Activated CD8-positive, alpha-beta T cell treated with anti-CD3 and anti-CD28 coated beads for 36 hours (primary cell): ENCODE results near the gene PDHX. TPM values are rescaled to one million over a fixed set of nuclear protein-coding genes. Genes with fewer than 3 reads are reported as not detected.

Experiments used
- ATAC-seq: fragments of 200-7000 bp; cut with Tn5 transposase; one replicate; pipeline ENCODE4 v1.10.0; 2021; ENCODE audit warnings: mild to moderate bottlenecking, moderate library complexity
- CTCF ChIA-PET: fragments of 350-600 bp; sonication (Branson Sonifier 250); formaldehyde crosslinking; loops from one replicate; lab custom pipeline; 2021; ENCODE audit warnings: antibody characterized with exemption; lab: Charles Lee
- POLR2A ChIA-PET: fragments of 350-600 bp; sonication (Branson Sonifier 250); formaldehyde crosslinking; loops from one replicate; lab custom pipeline; 2021; ENCODE audit warnings: antibody characterized with exemption; lab: Charles Lee
- DNase-seq: peaks from one replicate; pipeline ENCODE4 v3.0.0-alpha.2; 2020
- H3K27ac Mint-ChIP-seq: one replicate; pipeline ENCODE4 v1.8.0; 2021; ENCODE audit warnings: mild to moderate bottlenecking, mixed read lengths
- H3K27me3 Mint-ChIP-seq: one replicate; pipeline ENCODE4 v1.8.0; 2021; ENCODE audit warnings: mixed read lengths
- H3K36me3 Mint-ChIP-seq: one replicate; pipeline ENCODE4 v1.8.0; 2021; ENCODE audit warnings: low read depth, mixed read lengths
- H3K4me1 Mint-ChIP-seq: one replicate; pipeline ENCODE4 v1.8.0; 2021; ENCODE audit warnings: low read depth, mixed read lengths
- H3K4me3 Mint-ChIP-seq: one replicate; pipeline ENCODE4 v1.8.0; 2021; ENCODE audit warnings: mild to moderate bottlenecking, moderate library complexity, mixed read lengths
- H3K9me3 Mint-ChIP-seq: one replicate; pipeline ENCODE4 v1.8.0; 2021; ENCODE audit warnings: mixed read lengths
- intact Hi-C: fragments of 100-400 bp; cut with micrococcal nuclease; formaldehyde crosslinking; loops from one replicate; pipeline ENCODE4 v1.10.0; 2022
- total RNA-seq, 2 experiments: library from RNA; stranded (reverse); gene quantifications; one replicate each; pipeline ENCODE4 v1.2.3, GENCODE V29; 2021
- TF ChIP-seq, protein P1 (sequence below): fragments of 200-600 bp; IDR thresholded peaks from one replicate; pipeline ENCODE4 v1.8.0; 2022; ENCODE audit warnings: antibody characterized with exemption, mild to moderate bottlenecking

PDHX gene
- 10 to 100 TPM; 37.1 to 37.4 TPM for total RNA-seq

DNA sequence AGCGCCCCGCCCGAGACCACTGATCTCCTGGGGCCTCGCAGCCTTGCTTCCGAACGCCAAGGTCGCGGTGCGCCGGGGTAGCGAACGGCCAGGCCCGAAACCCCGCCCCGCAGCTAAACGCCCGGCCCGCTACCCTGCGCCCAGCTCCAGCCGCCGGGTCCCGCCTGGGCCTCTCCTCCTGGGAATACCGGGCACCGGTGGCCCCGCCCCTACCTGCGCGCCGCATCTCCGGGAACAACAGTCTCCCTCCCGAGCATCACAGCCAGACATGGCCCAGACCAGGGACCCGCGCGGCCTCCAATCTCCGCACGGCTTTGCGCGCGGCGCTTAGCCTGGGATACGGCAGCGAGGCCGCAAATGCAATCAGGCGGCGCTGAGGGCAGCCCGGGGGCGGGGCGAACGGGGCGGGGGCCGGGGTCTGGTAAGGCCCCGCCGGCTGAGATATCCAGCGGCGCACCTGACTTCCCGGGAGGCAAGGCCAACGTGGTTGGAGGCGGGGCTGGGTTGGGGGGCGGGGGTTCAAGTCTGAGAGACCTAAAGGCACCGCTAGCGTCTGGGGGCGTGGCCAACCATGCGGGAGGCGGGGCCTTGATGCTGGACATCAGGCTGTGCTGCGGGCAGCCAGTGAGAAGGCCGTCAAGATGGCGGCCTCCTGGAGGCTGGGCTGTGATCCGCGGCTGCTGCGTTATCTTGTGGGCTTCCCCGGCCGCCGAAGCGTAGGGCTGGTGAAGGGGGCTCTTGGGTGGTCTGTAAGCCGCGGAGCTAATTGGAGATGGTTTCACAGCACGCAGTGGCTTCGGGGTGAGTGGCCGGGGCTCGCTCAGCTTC lies at the start of gene PDHX, which contains the start of gene APIP:
Gene PDHX (plus strand): TSS at position 604 of the 828 bp plus-strand sequence. CDS start 38 bp downstream, at position 642.
Gene APIP (minus strand): TSS at position 365 of the 828 bp plus-strand sequence. CDS start 95 bp downstream, at position 270.
- Mint-ChIP-seq H3K4me3 (peak within 1 kb of the TSS; percentile 79), H3K9me3 (no peaks in the 10 kb centered on the region), H3K27ac (peak within 1 kb of the TSS; percentile 89), H3K27me3 (no peaks in the 10 kb centered on the region), H3K36me3 (peaks cover 12% of the 10 kb centered on the region), H3K4me1 (peaks cover 37% of the 10 kb centered on the region)
- ChIA-PET POLR2A (interaction anchor here (0.7 to 1.3 kb wide), 4 partner anchors 9 to 423 kb away, joined by 3 read pairs; no protein-coding TSS in a partner anchor), CTCF (interaction anchor here (1.2 to 1.7 kb wide), 4 partner anchors 9 to 330 kb away, joined by 3 to 10 read pairs (median 6); no protein-coding TSS in a partner anchor)
- ATAC-seq: peak; percentile 96
- TF ChIP-seq, protein P1, sequence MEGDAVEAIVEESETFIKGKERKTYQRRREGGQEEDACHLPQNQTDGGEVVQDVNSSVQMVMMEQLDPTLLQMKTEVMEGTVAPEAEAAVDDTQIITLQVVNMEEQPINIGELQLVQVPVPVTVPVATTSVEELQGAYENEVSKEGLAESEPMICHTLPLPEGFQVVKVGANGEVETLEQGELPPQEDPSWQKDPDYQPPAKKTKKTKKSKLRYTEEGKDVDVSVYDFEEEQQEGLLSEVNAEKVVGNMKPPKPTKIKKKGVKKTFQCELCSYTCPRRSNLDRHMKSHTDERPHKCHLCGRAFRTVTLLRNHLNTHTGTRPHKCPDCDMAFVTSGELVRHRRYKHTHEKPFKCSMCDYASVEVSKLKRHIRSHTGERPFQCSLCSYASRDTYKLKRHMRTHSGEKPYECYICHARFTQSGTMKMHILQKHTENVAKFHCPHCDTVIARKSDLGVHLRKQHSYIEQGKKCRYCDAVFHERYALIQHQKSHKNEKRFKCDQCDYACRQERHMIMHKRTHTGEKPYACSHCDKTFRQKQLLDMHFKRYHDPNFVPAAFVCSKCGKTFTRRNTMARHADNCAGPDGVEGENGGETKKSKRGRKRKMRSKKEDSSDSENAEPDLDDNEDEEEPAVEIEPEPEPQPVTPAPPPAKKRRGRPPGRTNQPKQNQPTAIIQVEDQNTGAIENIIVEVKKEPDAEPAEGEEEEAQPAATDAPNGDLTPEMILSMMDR: no peak
- intact Hi-C loops: loop anchor here (5.0 kb wide), 1 partner anchor 251 kb away; no protein-coding TSS in a partner anchor
- DNase-seq: peak; percentile 99

DNA sequence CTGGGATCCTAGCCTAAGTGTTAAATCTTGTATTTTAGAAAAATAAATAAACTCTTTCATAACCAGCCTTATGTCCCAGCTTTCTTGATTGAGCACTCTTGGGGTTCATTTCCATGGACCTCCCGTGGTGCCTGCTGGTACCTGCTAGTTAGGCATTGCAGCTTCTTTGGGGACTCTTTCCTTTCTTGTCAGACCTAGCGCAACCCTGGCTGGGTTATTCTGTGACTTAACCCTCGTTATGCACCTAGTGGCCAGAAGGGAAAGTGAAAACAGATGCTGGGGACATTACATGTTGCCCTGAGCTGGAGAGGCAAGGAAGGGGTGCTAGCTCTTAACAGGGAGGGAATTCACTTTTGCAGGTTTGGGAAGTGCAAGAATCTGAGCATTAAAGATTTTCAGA lies 47.0 kb upstream of the PDHX start:
- ATAC-seq: no peak
- no peak overlapping the region for H3K4me3 Mint-ChIP-seq
- CTCF ChIA-PET: interaction anchor here (0.8 to 1.1 kb wide), 3 partner anchors 10 to 324 kb away, joined by 3 to 4 read pairs (median 3); no protein-coding TSS in a partner anchor
- TF ChIP-seq, protein P1: no peak
- intact Hi-C loops: no loop called here
- no peak overlapping the region for H3K27ac Mint-ChIP-seq
- DNase-seq: no peak
- H3K4me1 Mint-ChIP-seq: no peaks in the 10 kb centered on the region
- no peaks in the 10 kb centered on the region for H3K36me3 Mint-ChIP-seq
- H3K9me3 Mint-ChIP-seq: no peaks in the 10 kb centered on the region
- POLR2A ChIA-PET: no interaction called here
- no peaks in the 10 kb centered on the region for H3K27me3 Mint-ChIP-seq

DNA sequence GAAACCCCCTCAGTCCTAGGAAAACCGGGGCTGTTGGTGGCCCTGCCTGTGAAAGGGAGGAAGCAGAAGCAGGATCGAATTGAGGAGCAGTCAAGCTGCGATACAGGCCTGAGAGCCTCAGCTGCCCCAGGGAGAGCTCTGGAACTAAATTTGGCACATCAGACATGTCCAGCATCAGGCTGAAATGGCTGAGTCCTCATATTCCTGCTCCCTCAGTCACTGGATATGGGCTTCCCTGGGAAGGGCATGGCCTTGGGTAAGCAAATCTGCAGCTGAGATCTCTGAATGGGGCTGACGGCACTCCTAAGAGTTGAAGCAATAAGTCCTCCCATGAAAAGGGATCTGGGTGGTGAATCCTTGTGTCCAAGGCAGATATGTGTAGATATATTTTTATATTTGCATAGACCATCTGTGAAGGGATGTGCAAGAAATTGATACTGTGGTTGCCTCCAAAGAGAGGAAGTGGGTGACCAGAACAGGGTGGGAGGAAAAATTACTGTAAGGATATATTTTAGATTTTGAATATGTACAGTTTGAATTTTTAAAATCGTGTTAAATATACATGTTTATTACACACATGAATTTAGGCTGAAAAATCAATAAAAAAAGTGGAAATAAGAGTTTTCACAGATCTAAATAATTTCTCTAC lies 45.7 kb upstream of the PDHX start:
- no peak for DNase-seq
- TF ChIP-seq, protein P1: no peak
- ATAC-seq: no peak
- Mint-ChIP-seq H3K27ac (no peak overlapping the region), H3K4me1 (no peaks in the 10 kb centered on the region), H3K27me3 (no peaks in the 10 kb centered on the region), H3K4me3 (no peak overlapping the region), H3K9me3 (no peaks in the 10 kb centered on the region), H3K36me3 (no peaks in the 10 kb centered on the region)
- ChIA-PET POLR2A (no interaction called here), CTCF (interaction anchor here (1.1 kb wide), 1 partner anchor 285 kb away, joined by 3 read pairs; no protein-coding TSS in a partner anchor)
- intact Hi-C loops: no loop called here

DNA sequence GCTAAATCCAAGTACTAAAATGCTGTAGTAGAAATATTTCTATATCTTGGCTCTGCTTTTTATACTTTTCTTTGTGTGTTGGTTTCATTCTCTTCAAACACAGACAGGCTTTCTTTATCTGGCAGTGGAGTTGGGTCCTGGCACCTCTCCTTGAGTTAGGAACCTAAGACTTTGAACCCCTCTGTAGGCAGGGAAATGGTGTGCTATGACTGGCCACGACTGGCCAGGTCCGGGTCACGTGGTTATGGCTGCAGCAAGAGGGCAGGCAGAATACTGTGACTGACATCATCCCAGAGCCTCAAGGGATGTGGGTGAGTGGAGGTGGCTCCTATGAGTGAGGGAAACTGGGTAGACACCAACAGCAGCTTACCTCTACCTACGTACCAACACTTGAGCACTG lies 42.2 kb upstream of the PDHX start:
- no peak overlapping the region for H3K4me3 Mint-ChIP-seq
- TF ChIP-seq, protein P1: no peak
- intact Hi-C loops: no loop called here
- ChIA-PET CTCF (no interaction called here), POLR2A (no interaction called here)
- DNase-seq: no peak
- no peaks in the 10 kb centered on the region for H3K36me3 Mint-ChIP-seq
- no peak overlapping the region for H3K27ac Mint-ChIP-seq
- H3K9me3 Mint-ChIP-seq: no peaks in the 10 kb centered on the region
- no peak for ATAC-seq
- H3K27me3 Mint-ChIP-seq: no peaks in the 10 kb centered on the region
- no peaks in the 10 kb centered on the region for H3K4me1 Mint-ChIP-seq
